K562 (cell line): Measurements from ENCODE around the gene PJA1.

Source experiments
- CTCF ChIP-seq, 3 experiments: IDR thresholded peaks in 2 of 3; conservative IDR thresholded peaks in 1 of 3; 2 replicates each; pipeline ENCODE4 v1.5.1; 2011 to 2012; ENCODE audit warnings: low read length in 3 of 3, mild to moderate bottlenecking in 3 of 3, control low read depth in 2 of 3, improper control_type of control experiment in 1 of 3, inconsistent platforms in 1 of 3, low read depth in 1 of 3, mixed read lengths in 1 of 3, moderate library complexity in 1 of 3; ENCODE audit not compliant: insufficient read depth in 2 of 3
- NCOA6 ChIP-seq: fragments of 450-650 bp; IDR thresholded peaks from 2 replicates; pipeline ENCODE4 v1.6.1; 2017; ENCODE audit warnings: mild to moderate bottlenecking
- RAD21 ChIP-seq, 2 experiments: fragments of 250-450 bp in 1 of 2; fragments of 450-650 bp in 1 of 2; sonication (Bioruptor Pico) in 1 of 2; formaldehyde crosslinking in 1 of 2; IDR thresholded peaks in 1 of 2; conservative IDR thresholded peaks in 1 of 2; 2 replicates each; pipeline versions ENCODE4 v1.4.0 to v1.8.0; 2020 to 2022; ENCODE audit warnings: mild to moderate bottlenecking in 2 of 2, moderate library complexity in 1 of 2
- TBL1XR1 ChIP-seq, 2 experiments: IDR thresholded peaks; 2 replicates each; pipeline ENCODE4 v1.6.1; 2012; ENCODE audit warnings: improper control_type of control experiment in 2 of 2, low read length in 2 of 2, mild to moderate bottlenecking in 1 of 2
- TFAM ChIP-seq: fragments of 250-450 bp; sonication (Bioruptor Pico); conservative IDR thresholded peaks from 2 replicates; pipeline ENCODE4 v1.5.0; 2021; ENCODE audit warnings: mild to moderate bottlenecking, moderate library complexity
- TRIM25 ChIP-seq: fragments of 450-650 bp; IDR thresholded peaks from 2 replicates; pipeline ENCODE4 v1.7.0; 2016; ENCODE audit warnings: borderline replicate concordance
- ZBED1 ChIP-seq: IDR thresholded peaks from 2 replicates; pipeline ENCODE4 v1.6.1; 2014
- ZNF324 ChIP-seq: fragments of 250-450 bp; sonication (Bioruptor Pico); IDR thresholded peaks from 2 replicates; pipeline ENCODE4 v1.4.0; 2020; ENCODE audit warnings: mild to moderate bottlenecking

- TF ChIP-seq CTCF (IDR thresholded peaks at IDR 0.05 in 2 of 3, conservative IDR thresholded peaks at IDR 0.05 in 1 of 3; ENCODE audit: insufficient read depth in 2 of 3, low read depth in 1 of 3, low read length in 3 of 3) = no peak
- TF ChIP-seq TBL1XR1 (IDR thresholded peaks at IDR 0.05; ENCODE audit: low read length in 2 of 2) = no peak
- no peak for TF ChIP-seq NCOA6
- no peak for TF ChIP-seq ZBED1
- no peak for TF ChIP-seq RAD21 (CRISPR knock-in tag; conservative IDR thresholded peaks at IDR 0.05 in 1 of 2, IDR thresholded peaks at IDR 0.05 in 1 of 2)
- TF ChIP-seq TFAM = no peak
- TF ChIP-seq TRIM25 = no peak
- TF ChIP-seq ZNF324 = no peak
Observed at GRCh38 chrX:69127466-69127865, 37.8 kb downstream of the PJA1 start.
